Lung (tissue), 12 donors: ENCODE results near the gene UBXN6. TPM values are rescaled to one million over a fixed set of nuclear protein-coding genes. Genes with fewer than 3 reads are reported as not detected.
A peak's percentile ranks its signal among the peaks of the same experiment; 100 is the strongest.

ENCODE experiments used
- ATAC-seq: fragments of 200-7000 bp; cut with Tn5 transposase; one replicate; pipeline ENCODE4 v1.9.1; 2020; ENCODE audit warnings: moderate number of reproducible peaks; ENCODE audit not compliant: insufficient read depth, low FRiP score
- DNase-seq, 3 donors: peaks; one replicate each; pipeline ENCODE4 v3.0.0-alpha.2; 2013 to 2017
- H3K27ac ChIP-seq, 2 donors: one replicate each; pipeline ENCODE4 v1.5.1; 2013; ENCODE audit warnings: mild to moderate bottlenecking in 2 of 2, moderate library complexity in 2 of 2, control low read depth in 1 of 2, inconsistent platforms in 1 of 2, low read depth in 1 of 2, low read length in 1 of 2
- H3K27me3 ChIP-seq, 3 donors: one replicate each; pipeline ENCODE4 v1.5.1; 2013; ENCODE audit warnings: low read length in 2 of 3; ENCODE audit not compliant: control insufficient read depth in 3 of 3, insufficient read depth in 3 of 3
- H3K36me3 ChIP-seq, 4 donors: one replicate each; pipeline ENCODE4 v1.5.1; 2013; ENCODE audit warnings: low read length in 4 of 4, mild to moderate bottlenecking in 1 of 4, moderate library complexity in 1 of 4; ENCODE audit not compliant: control insufficient read depth in 4 of 4, insufficient read depth in 4 of 4
- H3K4me1 ChIP-seq, 5 donors: one replicate each; pipeline ENCODE4 v1.5.1; 2013; ENCODE audit warnings: low read length in 5 of 5, mild to moderate bottlenecking in 2 of 5, moderate library complexity in 1 of 5; ENCODE audit not compliant: control insufficient read depth in 5 of 5, insufficient read depth in 5 of 5
- H3K4me3 ChIP-seq: one replicate; pipeline ENCODE4 v1.5.1; 2013; ENCODE audit warnings: mild to moderate bottlenecking, control low read depth, moderate library complexity
- H3K9ac ChIP-seq, 2 donors: one replicate each; pipeline ENCODE4 v1.5.1; 2013; ENCODE audit warnings: low read length in 2 of 2, control low read depth in 1 of 2; ENCODE audit not compliant: insufficient read depth in 1 of 2
- H3K9me3 ChIP-seq, 4 donors: one replicate each; pipeline ENCODE4 v1.5.1; 2013; ENCODE audit warnings: low read length in 3 of 4, mild to moderate bottlenecking in 1 of 4, moderate library complexity in 1 of 4; ENCODE audit not compliant: control insufficient read depth in 4 of 4, insufficient read depth in 3 of 4
- CTCF ChIP-seq: IDR thresholded peaks from 2 replicates; pipeline ENCODE4 v1.5.1; 2012; ENCODE audit warnings: mild to moderate bottlenecking; ENCODE audit errors: control extremely low read depth, extremely low read depth
- WGBS, 2 donors: extraction: QIAGEN DNeasy Blood & Tissue Kit; methylation state at CpG; one replicate each; pipeline ENCODE4 v1.1.7; 2013; 5-methylcytosine and 5-hydroxymethylcytosine counted together
- polyA plus RNA-seq, 2 donors: library from polyadenylated mRNA; stranded (reverse); fragments of 200-250 nt; gene quantifications; one replicate each; pipeline ENCODE4 v1.2.1, GENCODE V29; 2013
- total RNA-seq, 2 donors: library from RNA; depleted of rRNA in 1 of 2; stranded (reverse); fragments of >200 nt in 1 of 2; gene quantifications; one replicate each; pipeline ENCODE4 v1.2.1, GENCODE V29; 2014 to 2021
- donor health status: control.
- donor health status: control.
- donor health status: Bipolar disorder and iron deficiency.
- donor health status: healthy.
- donor health status: DM: yes; HTN: yes; CAD: no.

UBXN6 gene
- total and polyA plus RNA-seq, 4 donors, result 74.4 to 128 (median 98.5) TPM

- H3K36me3 ChIP-seq, result peaks cover 10 to 50% (median 23%) of the 10 kb centered on the region in 4 donors
- WGBS, 2 donors, result 79 to 85% methylated on average over 32 to 34 of the region's 34 CpGs
- no peak overlapping the region for H3K27ac ChIP-seq
- no peaks in the 10 kb centered on the region for H3K27me3 ChIP-seq
- H3K4me1 ChIP-seq, result peaks cover 0 to 27% (median 7%) of the 10 kb centered on the region in 5 donors
- no peak overlapping the region for H3K4me3 ChIP-seq
- peak in 1 of 3 donors; percentile 8 for DNase-seq
- no peak for TF ChIP-seq CTCF
- H3K9me3 ChIP-seq, result no peaks in the 10 kb centered on the region
- ATAC-seq, result no peak
- H3K9ac ChIP-seq, result no peak overlapping the region
These were observed 4.1 kb downstream of the UBXN6 start for GRCh38 chr19:4453232-4454179.

- peak in 1 of 3 donors; percentile 10 for DNase-seq
- H3K36me3 ChIP-seq, result peaks cover 10 to 61% (median 25%) of the 10 kb centered on the region in 4 donors
- no peak overlapping the region for H3K4me3 ChIP-seq
- 88 to 90% methylated on average over 24 of the region's 24 CpGs for WGBS, 2 donors
- H3K27me3 ChIP-seq, result no peaks in the 10 kb centered on the region
- H3K27ac ChIP-seq, result no peak overlapping the region
- H3K9me3 ChIP-seq, result no peaks in the 10 kb centered on the region
- peaks cover 0 to 27% (median 7%) of the 10 kb centered on the region in 5 donors for H3K4me1 ChIP-seq
- H3K9ac ChIP-seq, result no peak overlapping the region
- no peak for ATAC-seq
- no peak for TF ChIP-seq CTCF
These were observed 5.2 kb downstream of the UBXN6 start for GRCh38 chr19:4452230-4452990.

DNA sequence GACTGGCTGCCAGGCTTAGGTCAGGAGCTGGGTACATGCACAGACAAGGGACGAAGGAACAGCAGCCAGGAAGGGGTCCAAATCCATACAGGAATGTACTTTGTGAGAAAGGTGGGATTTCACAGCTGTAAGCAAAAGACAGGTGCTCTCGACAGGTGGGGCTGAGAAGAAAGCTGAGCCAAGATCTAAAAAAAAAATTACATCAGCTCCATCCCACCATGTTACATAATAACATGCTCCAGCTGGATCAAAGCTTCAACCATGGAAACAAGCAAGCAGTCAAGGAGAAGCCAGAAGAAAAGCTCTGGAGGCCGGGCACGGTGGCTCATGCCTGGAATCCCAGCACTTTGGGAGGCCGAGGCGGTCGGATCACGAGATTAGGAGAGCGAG, 8.0 kb downstream of the UBXN6 start:
- 93% methylated on average over 9 of the region's 9 CpGs for WGBS, 2 donors
- DNase-seq (no peak), ATAC-seq (no peak)
- peaks cover 24 to 86% (median 32%) of the 10 kb centered on the region in 4 donors for H3K36me3 ChIP-seq
- peaks cover 0 to 5% (median 0%) of the 10 kb centered on the region in 5 donors for H3K4me1 ChIP-seq
- H3K4me3 ChIP-seq, result no peak overlapping the region
- H3K9me3 ChIP-seq, result no peaks in the 10 kb centered on the region
- TF ChIP-seq CTCF, result no peak
- H3K27ac ChIP-seq, result no peak overlapping the region
- no peak overlapping the region for H3K9ac ChIP-seq
- no peaks in the 10 kb centered on the region for H3K27me3 ChIP-seq
